SJSA1 (cell line): ENCODE measurements around the gene SLC9A2. TPM values are rescaled to one million over a fixed set of nuclear protein-coding genes. Genes with fewer than 3 reads are reported as not detected.
A peak's percentile ranks its signal among the peaks of the same experiment; 100 is the strongest.

Experiments used
- DNase-seq, 2 experiments: peaks; one replicate each; pipeline ENCODE4 v3.0.0-alpha.2; 2015 to 2020; ENCODE audit warnings: low spot score in 2 of 2, low read depth in 1 of 2
- H3K27ac ChIP-seq: fragments of 250-450 bp; sonication (Bioruptor Pico); 2 replicates; pipeline ENCODE4 v1.5.1; 2020; ENCODE audit warnings: mild to moderate bottlenecking, moderate library complexity
- H3K27me3 ChIP-seq: fragments of 250-450 bp; sonication (Bioruptor Pico); replicated peaks from 2 replicates; pipeline ENCODE4 v1.5.1; 2020; ENCODE audit warnings: mild to moderate bottlenecking, moderate library complexity
- H3K36me3 ChIP-seq: fragments of 250-450 bp; sonication (Bioruptor Pico); 2 replicates; pipeline ENCODE4 v1.5.1; 2020; ENCODE audit warnings: mild to moderate bottlenecking
- H3K4me1 ChIP-seq: fragments of 250-450 bp; sonication (Bioruptor Pico); replicated peaks from 2 replicates; pipeline ENCODE4 v1.6.1; 2021; ENCODE audit warnings: mild to moderate bottlenecking
- H3K4me3 ChIP-seq: fragments of 250-450 bp; sonication (Bioruptor Pico); 2 replicates; pipeline ENCODE4 v1.5.1; 2020; ENCODE audit warnings: mild to moderate bottlenecking
- H3K9me3 ChIP-seq: fragments of 250-450 bp; sonication (Bioruptor Pico); replicated peaks from 2 replicates; pipeline ENCODE4 v1.5.1; 2020; ENCODE audit warnings: mild to moderate bottlenecking
- total RNA-seq: library from RNA; depleted of rRNA; stranded (reverse); fragments of >200 nt; shearing (Covaris generic); gene quantifications from 2 replicates; pipeline ENCODE4 v1.2.3, GENCODE V29; 2014

Gene SLC9A2
- total RNA-seq, 1 experiment from 2014 or later, result 0.03 TPM

- H3K9me3 ChIP-seq, result no peaks in the 10 kb centered on the region
- H3K4me3 ChIP-seq, result no peak overlapping the region
- no peaks in the 10 kb centered on the region for H3K36me3 ChIP-seq
- H3K27me3 ChIP-seq, result no peaks in the 10 kb centered on the region; the same call in 1 of the 2 replicates
- no peak for DNase-seq
- H3K27ac ChIP-seq, result no peak overlapping the region
- H3K4me1 ChIP-seq, result no peaks in the 10 kb centered on the region; the same call in 1 of the 2 replicates
These were observed 21.6 kb upstream of the SLC9A2 start for GRCh38 chr2:102597788-102598187.

GRCh38 chr2:102599486-102599885, 19.9 kb upstream of the SLC9A2 start:
- H3K4me1 ChIP-seq, result no peaks in the 10 kb centered on the region
- no peak for DNase-seq
- no peaks in the 10 kb centered on the region for H3K36me3 ChIP-seq
- no peak overlapping the region for H3K27ac ChIP-seq
- H3K9me3 ChIP-seq, result no peaks in the 10 kb centered on the region
- no peak overlapping the region for H3K4me3 ChIP-seq
- no peaks in the 10 kb centered on the region; the same call in 1 of the 2 replicates for H3K27me3 ChIP-seq

GRCh38 chr2:102601730-102602129, 17.6 kb upstream of the SLC9A2 start:
- no peaks in the 10 kb centered on the region for H3K9me3 ChIP-seq
- no peak for DNase-seq
- H3K27me3 ChIP-seq, result no peaks in the 10 kb centered on the region
- no peaks in the 10 kb centered on the region for H3K36me3 ChIP-seq
- H3K4me3 ChIP-seq, result no peak overlapping the region
- no peak overlapping the region for H3K27ac ChIP-seq
- no peaks in the 10 kb centered on the region for H3K4me1 ChIP-seq

- Histone ChIP-seq H3K27ac (no peak overlapping the region), H3K36me3 (no peaks in the 10 kb centered on the region), H3K27me3 (0 out of 2 replicates have a peak, but pooled peaks cover 3% of the 10 kb centered on the region), H3K9me3 (no peaks in the 10 kb centered on the region), H3K4me1 (no peaks in the 10 kb centered on the region), H3K4me3 (no peak overlapping the region)
- no peak for DNase-seq
These were observed 15.4 kb upstream of the SLC9A2 start for GRCh38 chr2:102603904-102604303.

GRCh38 chr2:102604769-102605168, 14.6 kb upstream of the SLC9A2 start:
- Histone ChIP-seq H3K27me3 (0 out of 2 replicates have a peak, but pooled peaks cover 3% of the 10 kb centered on the region), H3K4me1 (no peaks in the 10 kb centered on the region), H3K27ac (no peak overlapping the region), H3K36me3 (no peaks in the 10 kb centered on the region), H3K4me3 (no peak overlapping the region), H3K9me3 (no peaks in the 10 kb centered on the region)
- DNase-seq, result no peak

- H3K27ac ChIP-seq, result no peak overlapping the region
- DNase-seq, result no peak
- no peaks in the 10 kb centered on the region for H3K9me3 ChIP-seq
- no peak overlapping the region for H3K4me3 ChIP-seq
- no peaks in the 10 kb centered on the region for H3K4me1 ChIP-seq
- H3K27me3 ChIP-seq, result 0 out of 2 replicates have a peak, but pooled peaks cover 3% of the 10 kb centered on the region
- no peaks in the 10 kb centered on the region for H3K36me3 ChIP-seq
These were observed 13.0 kb upstream of the SLC9A2 start for GRCh38 chr2:102606353-102606752.

GRCh38 chr2:102615620-102616436, 3.5 kb upstream of the SLC9A2 start:
- Histone ChIP-seq H3K27me3 (peaks cover 52% of the 10 kb centered on the region), H3K27ac (no peak overlapping the region), H3K36me3 (no peaks in the 10 kb centered on the region), H3K4me1 (peaks cover 11% of the 10 kb centered on the region), H3K4me3 (no peak overlapping the region), H3K9me3 (no peaks in the 10 kb centered on the region)
- DNase-seq, result peak; percentile 22 to 57

- Histone ChIP-seq H3K27me3 (peaks cover 62% of the 10 kb centered on the region), H3K36me3 (no peaks in the 10 kb centered on the region), H3K4me3 (peak overlapping the region; percentile 30), H3K9me3 (no peaks in the 10 kb centered on the region), H3K27ac (no peak overlapping the region), H3K4me1 (peaks cover 11% of the 10 kb centered on the region)
- DNase-seq, result peak in 1 of 2 experiments; percentile 9
These were observed 620 bp upstream of the SLC9A2 start for GRCh38 chr2:102618452-102619413.

- Histone ChIP-seq H3K36me3 (no peaks in the 10 kb centered on the region), H3K4me1 (peaks cover 11% of the 10 kb centered on the region), H3K4me3 (no peak overlapping the region), H3K9me3 (no peaks in the 10 kb centered on the region), H3K27ac (no peak overlapping the region), H3K27me3 (peaks cover 59% of the 10 kb centered on the region)
- no peak for DNase-seq
These were observed 979 bp downstream of the SLC9A2 start for GRCh38 chr2:102620332-102620731.

- Histone ChIP-seq H3K4me3 (no peak overlapping the region), H3K27ac (no peak overlapping the region), H3K36me3 (no peaks in the 10 kb centered on the region), H3K9me3 (no peaks in the 10 kb centered on the region), H3K27me3 (peaks cover 46% of the 10 kb centered on the region), H3K4me1 (peaks cover 11% of the 10 kb centered on the region)
- DNase-seq, result no peak
These were observed 2.3 kb downstream of the SLC9A2 start for GRCh38 chr2:102621630-102622029.

GRCh38 chr2:102622646-102623045, 3.3 kb downstream of the SLC9A2 start:
- H3K9me3 ChIP-seq, result no peaks in the 10 kb centered on the region
- H3K36me3 ChIP-seq, result no peaks in the 10 kb centered on the region
- no peak overlapping the region for H3K4me3 ChIP-seq
- H3K27ac ChIP-seq, result no peak overlapping the region
- H3K4me1 ChIP-seq, result peaks cover 11% of the 10 kb centered on the region
- H3K27me3 ChIP-seq, result peaks cover 38% of the 10 kb centered on the region
- no peak for DNase-seq

GRCh38 chr2:102630458-102630857, 11.1 kb downstream of the SLC9A2 start:
- H3K4me3 ChIP-seq, result no peak overlapping the region
- 0 out of 2 replicates have a peak, but pooled peaks cover 3% of the 10 kb centered on the region for H3K27me3 ChIP-seq
- no peaks in the 10 kb centered on the region for H3K9me3 ChIP-seq
- DNase-seq, result no peak
- H3K36me3 ChIP-seq, result no peaks in the 10 kb centered on the region
- H3K4me1 ChIP-seq, result no peaks in the 10 kb centered on the region
- no peak overlapping the region for H3K27ac ChIP-seq

GRCh38 chr2:102632380-102633175, 13.2 kb downstream of the SLC9A2 start:
- H3K4me1 ChIP-seq, result no peaks in the 10 kb centered on the region
- H3K9me3 ChIP-seq, result no peaks in the 10 kb centered on the region
- no peak for DNase-seq
- H3K36me3 ChIP-seq, result no peaks in the 10 kb centered on the region
- H3K27ac ChIP-seq, result no peak overlapping the region
- H3K27me3 ChIP-seq, result 0 out of 2 replicates have a peak, but pooled peaks cover 3% of the 10 kb centered on the region
- no peak overlapping the region for H3K4me3 ChIP-seq
